ENCODE results near the gene B4GALNT3. TPM values are rescaled to one million over a fixed set of nuclear protein-coding genes. Genes with fewer than 3 reads are reported as not detected.
A peak's percentile ranks its signal among the peaks of the same experiment; 100 is the strongest.

The B4GALNT3 gene
- total and polyA plus RNA-seq, 10 of the 15 experiments (the other 5 are each of a cell fraction or from before 2014, with no cell fraction given), result 0.05 to 4.2 (median 2.7) TPM; not detected in 1

GRCh38 chr12:569803-570434 lies 110.2 kb downstream of the B4GALNT3 start:
- WGBS (ENCODE audit: insufficient coverage, insufficient replicate concordance, low lambda C conversion rate, missing lambda C conversion rate), result 4% methylated on average over 43 of the region's 44 CpGs
- ChIA-PET RAD21 (ENCODE audit: unreplicated experiment) (interaction anchor here (0.8 to 1.2 kb wide), 7 partner anchors 113 to 548 kb away, joined by 3 read pairs; no protein-coding TSS in a partner anchor), CTCF (interaction anchor here (0.6 to 5.2 kb wide), 21 partner anchors 15 to 548 kb away, joined by 3 to 50 read pairs (median 3); partner anchors contain the start of gene RAD52), POLR2A (no interaction called here), SMC1A (ENCODE audit: uncharacterized antibody, unreplicated experiment) (interaction anchor here (0.8 to 1.6 kb wide), 8 partner anchors 54 to 523 kb away, joined by 3 to 5 read pairs (median 3); partner anchors contain the start of gene RAD52)
- Histone ChIP-seq H3K4me3 (peak overlapping the region; percentile 64), H3K9me3 (replicated peaks; ENCODE audit: control insufficient read depth, insufficient read depth, low read length) (no peaks in the 10 kb centered on the region), H4K20me1 (ENCODE audit: control insufficient read depth, insufficient read depth) (no peaks in the 10 kb centered on the region), H3K79me2 (ENCODE audit: control insufficient read depth, insufficient read depth, low read length) (no peaks in the 10 kb centered on the region), H3K27me3 (replicated peaks in 1 of 2; ENCODE audit: control insufficient read depth in 2 of 2, insufficient read depth in 2 of 2, low read length in 1 of 2) (no peaks in the 10 kb centered on the region), H3K27ac (ENCODE audit: control insufficient read depth, insufficient read depth) (no peak overlapping the region), H3K9ac (ENCODE audit: control insufficient read depth, insufficient read depth, low read length) (peak overlapping the region; percentile 46; the same call in 1 of the 2 replicates), H3K4me1 (ENCODE audit: control insufficient read depth, insufficient read depth, low read length) (no peaks in the 10 kb centered on the region), H3K36me3 (ENCODE audit: control insufficient read depth in 2 of 2, insufficient read depth in 2 of 2, low read length in 1 of 2) (no peaks in the 10 kb centered on the region), H3K4me2 (ENCODE audit: control insufficient read depth, insufficient read depth) (peak overlapping the region; percentile 92), H2AFZ (ENCODE audit: control insufficient read depth, low read depth, low read length) (peak overlapping the region; percentile 87)
- BruUV-seq (replicated peaks), result no TSS peak
- no peak for DNase-seq (ENCODE audit: low read depth, low spot score)
- intact Hi-C loops (cut with micrococcal nuclease; ENCODE audit: unreplicated experiment) (loop anchor here (2.0 to 10.0 kb wide), 4 partner anchors 241 to 522 kb away; partner anchors contain the start of gene RAD52), in situ Hi-C loops (cut with MboI) (loop anchor here (5.0 kb wide), 1 partner anchor 527 kb away; no protein-coding TSS in a partner anchor)
- no peak for FAIRE-seq
- ATAC-seq, result peak; percentile 97
- TF ChIP-seq NFIC (IDR thresholded peaks at IDR 0.05; ENCODE audit: low read depth, low read length) (no peak), IKZF1 (conservative IDR thresholded peaks at IDR 0.05) (peak; percentile 60; the same call in 1 of the 2 replicates), RB1 (IDR thresholded peaks at IDR 0.05; ENCODE audit: borderline replicate concordance) (peak; percentile 67; the same call in 1 of the 2 replicates), BHLHE40 (IDR thresholded peaks at IDR 0.05; ENCODE audit: borderline replicate concordance in 1 of 2, low read depth in 2 of 2, low read length in 1 of 2) (peak; percentile 10 to 65; a peak in 1 of 4 replicates), POU2F2 (IDR thresholded peaks at IDR 0.05; ENCODE audit: borderline replicate concordance, low read depth, low read length) (no peak), ASH2L (IDR thresholded peaks at IDR 0.05; ENCODE audit: borderline replicate concordance, low read depth) (no peak), SMC3 (IDR thresholded peaks at IDR 0.05; ENCODE audit: borderline replicate concordance, low read length) (peak; percentile 74), NRF1 (conservative IDR thresholded peaks at IDR 0.05; ENCODE audit: low read depth, low read length) (no peak), DPF2 (IDR thresholded peaks at IDR 0.05) (0 out of 2 replicates have a peak, but pooled peaks have one; percentile 32), SMARCA5 (IDR thresholded peaks at IDR 0.05) (peak; percentile 65; the same call in 1 of the 2 replicates), RAD21 (IDR thresholded peaks at IDR 0.05; ENCODE audit: insufficient read depth, low read depth, low read length) (peak; percentile 92), GATAD2B (conservative IDR thresholded peaks at IDR 0.05; ENCODE audit: low read depth) (peak; percentile 59), PML (IDR thresholded peaks at IDR 0.05; ENCODE audit: low read length) (no peak), PAX5 (IDR thresholded peaks at IDR 0.05; ENCODE audit: borderline replicate concordance, low read depth, low read length) (no peak), MEF2A (IDR thresholded peaks at IDR 0.05; ENCODE audit: insufficient read depth, low read depth, low read length) (0 out of 2 replicates have a peak, but pooled peaks have one; percentile 30), CTCF (IDR thresholded peaks at IDR 0.05 in 2 of 3, conservative IDR thresholded peaks at IDR 0.05 in 1 of 3; ENCODE audit: control insufficient read depth in 2 of 3, extremely low read depth in 1 of 3, insufficient read depth in 1 of 3, low read depth in 3 of 3, low read length in 3 of 3) (peak; percentile 91 to 94 (median 92))
- TF ChIP-seq, protein P1, sequence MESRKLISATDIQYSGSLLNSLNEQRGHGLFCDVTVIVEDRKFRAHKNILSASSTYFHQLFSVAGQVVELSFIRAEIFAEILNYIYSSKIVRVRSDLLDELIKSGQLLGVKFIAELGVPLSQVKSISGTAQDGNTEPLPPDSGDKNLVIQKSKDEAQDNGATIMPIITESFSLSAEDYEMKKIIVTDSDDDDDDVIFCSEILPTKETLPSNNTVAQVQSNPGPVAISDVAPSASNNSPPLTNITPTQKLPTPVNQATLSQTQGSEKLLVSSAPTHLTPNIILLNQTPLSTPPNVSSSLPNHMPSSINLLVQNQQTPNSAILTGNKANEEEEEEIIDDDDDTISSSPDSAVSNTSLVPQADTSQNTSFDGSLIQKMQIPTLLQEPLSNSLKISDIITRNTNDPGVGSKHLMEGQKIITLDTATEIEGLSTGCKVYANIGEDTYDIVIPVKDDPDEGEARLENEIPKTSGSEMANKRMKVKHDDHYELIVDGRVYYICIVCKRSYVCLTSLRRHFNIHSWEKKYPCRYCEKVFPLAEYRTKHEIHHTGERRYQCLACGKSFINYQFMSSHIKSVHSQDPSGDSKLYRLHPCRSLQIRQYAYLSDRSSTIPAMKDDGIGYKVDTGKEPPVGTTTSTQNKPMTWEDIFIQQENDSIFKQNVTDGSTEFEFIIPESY (IDR thresholded peaks at IDR 0.05), result no peak
- TF ChIP-seq, protein P2, sequence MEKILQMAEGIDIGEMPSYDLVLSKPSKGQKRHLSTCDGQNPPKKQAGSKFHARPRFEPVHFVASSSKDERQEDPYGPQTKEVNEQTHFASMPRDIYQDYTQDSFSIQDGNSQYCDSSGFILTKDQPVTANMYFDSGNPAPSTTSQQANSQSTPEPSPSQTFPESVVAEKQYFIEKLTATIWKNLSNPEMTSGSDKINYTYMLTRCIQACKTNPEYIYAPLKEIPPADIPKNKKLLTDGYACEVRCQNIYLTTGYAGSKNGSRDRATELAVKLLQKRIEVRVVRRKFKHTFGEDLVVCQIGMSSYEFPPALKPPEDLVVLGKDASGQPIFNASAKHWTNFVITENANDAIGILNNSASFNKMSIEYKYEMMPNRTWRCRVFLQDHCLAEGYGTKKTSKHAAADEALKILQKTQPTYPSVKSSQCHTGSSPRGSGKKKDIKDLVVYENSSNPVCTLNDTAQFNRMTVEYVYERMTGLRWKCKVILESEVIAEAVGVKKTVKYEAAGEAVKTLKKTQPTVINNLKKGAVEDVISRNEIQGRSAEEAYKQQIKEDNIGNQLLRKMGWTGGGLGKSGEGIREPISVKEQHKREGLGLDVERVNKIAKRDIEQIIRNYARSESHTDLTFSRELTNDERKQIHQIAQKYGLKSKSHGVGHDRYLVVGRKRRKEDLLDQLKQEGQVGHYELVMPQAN (conservative IDR thresholded peaks at IDR 0.05), result peak; percentile 53; the same call in 1 of the 2 replicates

Data from GM12878 (cell line).